ENCODE measurements around the gene PRPS1. TPM values are rescaled to one million over a fixed set of nuclear protein-coding genes. Genes with fewer than 3 reads are reported as not detected.

Gene PRPS1
- total and polyA plus RNA-seq, 9 of the 15 experiments (the other 6 are each of a cell fraction or from before 2014, with no cell fraction given), result 47.8 to 175 (median 79.6) TPM

DNA sequence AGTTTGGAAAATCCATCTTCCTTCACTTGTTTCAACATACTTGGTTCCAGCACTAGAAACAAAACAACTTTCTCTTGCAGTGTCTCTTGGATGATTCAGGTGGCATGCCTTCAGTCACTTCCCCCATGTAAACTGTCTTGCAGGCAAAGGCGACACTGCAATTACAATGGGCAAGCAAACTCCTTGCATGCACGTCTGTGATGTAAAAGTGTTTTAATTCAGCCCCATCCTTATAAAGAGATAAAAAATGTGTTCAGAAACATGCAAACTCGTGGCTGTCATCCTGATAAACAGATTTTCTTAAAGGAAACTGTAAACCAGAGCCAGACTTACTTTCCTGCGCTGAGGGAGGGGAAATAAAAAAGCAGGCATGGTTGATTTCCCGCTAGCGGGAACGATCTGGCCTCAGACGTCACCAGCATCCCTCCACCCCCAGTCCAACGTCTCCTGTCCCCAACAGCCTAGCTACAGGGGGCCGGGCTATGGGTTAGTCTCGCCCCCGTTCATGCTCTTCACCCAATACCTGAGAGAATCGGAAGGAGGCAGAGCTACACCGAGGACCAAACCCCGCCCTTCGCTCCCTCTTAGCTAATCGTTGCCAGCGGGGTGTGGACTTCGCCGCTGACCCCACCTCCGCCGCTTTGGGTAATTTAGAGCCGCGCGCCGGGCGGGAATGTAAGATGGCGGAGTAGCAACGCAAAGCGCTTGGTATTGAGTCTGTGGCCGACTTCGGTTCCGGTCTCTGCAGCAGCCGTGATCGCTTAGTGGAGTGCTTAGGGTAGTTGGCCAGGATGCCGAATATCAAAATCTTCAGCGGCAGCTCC, at the start of gene PRPS1 (continued):
- TF ChIP-seq MGA (IDR thresholded peaks at IDR 0.05), result peak; percentile 28; the same call in 1 of the 2 replicates
- no peak for TF ChIP-seq RNF2 (IDR thresholded peaks at IDR 0.05)
- TF ChIP-seq TAF15 (IDR thresholded peaks at IDR 0.05; ENCODE audit: low read depth, low read length), result no peak
- no peak for TF ChIP-seq HSF4 (CRISPR knock-in tag; IDR thresholded peaks at IDR 0.05; ENCODE audit: borderline replicate concordance)
- 0 out of 2 replicates have a peak, but pooled peaks have one; percentile 14 for TF ChIP-seq POLR2H (tag; IDR thresholded peaks at IDR 0.05; ENCODE audit: low read depth)
- TF ChIP-seq PKNOX1 (IDR thresholded peaks at IDR 0.05), result peak; percentile 76
- TF ChIP-seq, protein P1, sequence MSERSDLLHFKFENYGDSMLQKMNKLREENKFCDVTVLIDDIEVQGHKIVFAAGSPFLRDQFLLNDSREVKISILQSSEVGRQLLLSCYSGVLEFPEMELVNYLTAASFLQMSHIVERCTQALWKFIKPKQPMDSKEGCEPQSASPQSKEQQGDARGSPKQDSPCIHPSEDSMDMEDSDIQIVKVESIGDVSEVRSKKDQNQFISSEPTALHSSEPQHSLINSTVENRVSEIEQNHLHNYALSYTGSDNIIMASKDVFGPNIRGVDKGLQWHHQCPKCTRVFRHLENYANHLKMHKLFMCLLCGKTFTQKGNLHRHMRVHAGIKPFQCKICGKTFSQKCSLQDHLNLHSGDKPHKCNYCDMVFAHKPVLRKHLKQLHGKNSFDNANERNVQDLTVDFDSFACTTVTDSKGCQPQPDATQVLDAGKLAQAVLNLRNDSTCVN (CRISPR knock-in tag; IDR thresholded peaks at IDR 0.05), result no peak
- no peak for TF ChIP-seq ZNF253 (CRISPR knock-in tag; conservative IDR thresholded peaks at IDR 0.05)
- TF ChIP-seq ZBTB1 (CRISPR knock-in tag; IDR thresholded peaks at IDR 0.05; ENCODE audit: borderline replicate concordance, low read depth), result no peak
